CD14-positive monocyte (primary cell): ENCODE data around the gene FAM20C. TPM values are rescaled to one million over a fixed set of nuclear protein-coding genes. Genes with fewer than 3 reads are reported as not detected.
A peak's percentile ranks its signal among the peaks of the same experiment; 100 is the strongest.

ENCODE experiments used
- DNase-seq, 3 donors: peaks; one replicate each; pipeline ENCODE4 v3.0.0-alpha.2; 2011 to 2022
- H2AFZ ChIP-seq: 2 replicates; pipeline ENCODE4 v1.6.0; 2012; ENCODE audit warnings: mild to moderate bottlenecking, low read depth, low read length, inconsistent platforms; ENCODE audit not compliant: insufficient read depth, poor library complexity, severe bottlenecking
- H3K27ac ChIP-seq, 2 donors: 1 replicate in 1 of 2; 2 replicates in 1 of 2; pipeline ENCODE4 v1.5.1; 2012 to 2013; ENCODE audit warnings: low read length in 2 of 2, control low read depth in 1 of 2, inconsistent platforms in 1 of 2, low read depth in 1 of 2, mild to moderate bottlenecking in 1 of 2
- H3K27me3 ChIP-seq, 2 donors: one replicate each; pipeline versions ENCODE4 v1.6.0 to v1.6.1; 2011 to 2013; ENCODE audit warnings: low read length in 2 of 2; ENCODE audit not compliant: control insufficient read depth in 2 of 2, insufficient read depth in 2 of 2
- H3K36me3 ChIP-seq, 2 donors: replicated peaks in 1 of 2; 1 replicate in 1 of 2; 2 replicates in 1 of 2; pipeline versions ENCODE4 v1.5.1 to v1.6.1; 2012 to 2013; ENCODE audit warnings: low read length in 2 of 2, control low read depth in 1 of 2, inconsistent platforms in 1 of 2, mild to moderate bottlenecking in 1 of 2; ENCODE audit not compliant: insufficient read depth in 2 of 2, control insufficient read depth in 1 of 2
- H3K4me1 ChIP-seq, 2 donors: 1 replicate in 1 of 2; 2 replicates in 1 of 2; pipeline versions ENCODE4 v1.5.1 to v1.6.1; 2012 to 2013; ENCODE audit warnings: low read length in 2 of 2, control low read depth in 1 of 2, inconsistent platforms in 1 of 2, mild to moderate bottlenecking in 1 of 2, moderate library complexity in 1 of 2; ENCODE audit not compliant: insufficient read depth in 2 of 2, control insufficient read depth in 1 of 2
- H3K4me2 ChIP-seq: replicated peaks from 2 replicates; pipeline ENCODE3; 2012; ENCODE audit warnings: low read length, moderate library complexity, mild to moderate bottlenecking; ENCODE audit not compliant: poor library complexity, severe bottlenecking; ENCODE audit errors: extremely low read depth
- H3K4me3 ChIP-seq, 3 experiments: fragments of 200-600 bp in 1 of 3; sonication (generic) in 1 of 3; replicated peaks in 1 of 3; 1 replicate in 2 of 3; 2 replicates in 1 of 3; pipeline ENCODE4 v1.5.1; 2011 to 2013; ENCODE audit warnings: low read length in 3 of 3, mild to moderate bottlenecking in 3 of 3, control low read depth in 2 of 3, low read depth in 2 of 3, inconsistent platforms in 1 of 3, moderate library complexity in 1 of 3
- H3K79me2 ChIP-seq: 2 replicates; pipeline ENCODE4 v1.6.0; 2012; ENCODE audit warnings: mild to moderate bottlenecking, control low read depth, inconsistent platforms, low read length, moderate library complexity; ENCODE audit not compliant: insufficient read depth
- H3K9ac ChIP-seq: 2 replicates; pipeline ENCODE4 v1.6.0; 2017; ENCODE audit warnings: low read length, mild to moderate bottlenecking; ENCODE audit not compliant: insufficient read depth, poor library complexity, severe bottlenecking
- H3K9me3 ChIP-seq, 2 donors: replicated peaks in 1 of 2; 1 replicate in 1 of 2; 2 replicates in 1 of 2; pipeline versions ENCODE4 v1.5.1 to v1.6.1; 2012 to 2013; ENCODE audit warnings: low read length in 2 of 2, control low read depth in 1 of 2; ENCODE audit not compliant: control insufficient read depth in 1 of 2, insufficient read depth in 1 of 2
- H4K20me1 ChIP-seq: 2 replicates; pipeline ENCODE4 v1.6.0; 2012; ENCODE audit warnings: mild to moderate bottlenecking, low read length, control low read depth, moderate library complexity; ENCODE audit not compliant: insufficient read depth
- H3K27ac Mint-ChIP-seq, 7 donors: one replicate each; pipeline ENCODE4 v1.8.0; 2020; ENCODE audit warnings: mild to moderate bottlenecking in 7 of 7, mixed read lengths in 7 of 7, moderate library complexity in 6 of 7, inconsistent platforms in 2 of 7
- H3K27me3 Mint-ChIP-seq, 3 donors: one replicate each; pipeline ENCODE4 v1.8.0; 2021 to 2022; ENCODE audit warnings: low read depth in 3 of 3, mild to moderate bottlenecking in 3 of 3, mixed read lengths in 3 of 3, moderate library complexity in 3 of 3, inconsistent platforms in 1 of 3
- H3K36me3 Mint-ChIP-seq, 2 donors: one replicate each; pipeline ENCODE4 v1.8.0; 2020; ENCODE audit warnings: mixed read lengths in 2 of 2, inconsistent platforms in 1 of 2, mild to moderate bottlenecking in 1 of 2
- H3K4me1 Mint-ChIP-seq: one replicate; pipeline ENCODE4 v1.8.0; 2020; ENCODE audit warnings: mild to moderate bottlenecking, mixed read lengths
- H3K4me3 Mint-ChIP-seq, 2 donors: one replicate each; pipeline ENCODE4 v1.8.0; 2020; ENCODE audit warnings: mild to moderate bottlenecking in 2 of 2, mixed read lengths in 2 of 2, moderate library complexity in 1 of 2
- H3K9me3 Mint-ChIP-seq, 7 donors: one replicate each; pipeline ENCODE4 v1.8.0; 2020 to 2022; ENCODE audit warnings: mixed read lengths in 7 of 7, mild to moderate bottlenecking in 6 of 7, moderate library complexity in 6 of 7, inconsistent platforms in 2 of 7
- WGBS: methylation state at CpG from one replicate; pipeline ENCODE4 v1.1.5; 2013; ENCODE audit warnings: missing lambda C conversion rate; ENCODE audit not compliant: insufficient coverage; 5-methylcytosine and 5-hydroxymethylcytosine counted together
- intact Hi-C, 2 donors: fragments of 100-400 bp; cut with micrococcal nuclease; formaldehyde crosslinking; loops; one replicate each; pipeline versions ENCODE4 v1.15.0 to v1.15.1; 2023
- polyA plus RNA-seq, 3 donors: library from polyadenylated mRNA; depleted of rRNA in 1 of 3; unstranded in 2 of 3; stranded (reverse) in 1 of 3; fragments of 300-500 nt in 2 of 3; fragments of >200 nt in 1 of 3; fragmentation: Illumina TruSeq in 2 of 3; gene quantifications; 1 replicate in 2 of 3; 2 replicates in 1 of 3; pipeline ENCODE4 v1.2.3, GENCODE V29; 2012 to 2021
- TF ChIP-seq, protein P1 (sequence below): fragments of 200-600 bp; IDR thresholded peaks from one replicate; pipeline ENCODE4 v1.8.0; 2022; ENCODE audit warnings: antibody characterized with exemption, mild to moderate bottlenecking

The FAM20C gene
- polyA plus RNA-seq, 3 donors: 1.2 to 32.2 (median 1.5) TPM

DNA sequence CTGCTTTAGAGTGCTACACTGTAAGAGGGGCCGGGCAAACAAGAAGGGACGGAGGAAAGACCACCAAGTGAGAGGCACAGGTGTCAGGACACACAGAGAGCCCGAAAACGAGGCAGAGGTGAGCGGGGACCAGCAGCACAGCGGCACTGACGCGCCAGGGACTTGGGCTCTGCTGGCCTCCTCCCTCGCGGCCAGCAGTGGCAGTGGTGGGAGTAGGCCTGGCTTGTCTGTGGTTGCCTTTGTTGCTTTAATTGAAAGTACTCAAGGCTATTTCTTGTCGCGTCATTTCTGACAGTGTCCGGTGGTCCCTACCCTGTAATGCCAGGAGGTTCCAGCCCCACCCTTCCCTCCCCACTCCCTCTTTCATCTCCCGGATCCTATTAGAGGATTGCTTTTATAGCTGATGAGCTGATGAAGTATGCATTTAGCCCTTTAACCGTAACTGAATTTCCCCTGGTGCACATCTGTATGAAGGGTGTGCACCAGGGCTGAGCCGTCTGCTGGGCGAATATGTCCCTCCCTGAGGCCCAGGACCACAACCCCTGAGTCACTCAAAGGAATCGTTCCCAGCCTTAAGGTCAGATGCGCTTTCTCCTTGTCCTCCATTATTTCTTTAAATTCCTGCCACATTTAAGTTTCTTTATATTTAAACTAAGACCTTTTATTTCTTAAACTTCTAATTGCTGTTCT is 39.5 kb upstream of the FAM20C start:
- TF ChIP-seq, protein P1, sequence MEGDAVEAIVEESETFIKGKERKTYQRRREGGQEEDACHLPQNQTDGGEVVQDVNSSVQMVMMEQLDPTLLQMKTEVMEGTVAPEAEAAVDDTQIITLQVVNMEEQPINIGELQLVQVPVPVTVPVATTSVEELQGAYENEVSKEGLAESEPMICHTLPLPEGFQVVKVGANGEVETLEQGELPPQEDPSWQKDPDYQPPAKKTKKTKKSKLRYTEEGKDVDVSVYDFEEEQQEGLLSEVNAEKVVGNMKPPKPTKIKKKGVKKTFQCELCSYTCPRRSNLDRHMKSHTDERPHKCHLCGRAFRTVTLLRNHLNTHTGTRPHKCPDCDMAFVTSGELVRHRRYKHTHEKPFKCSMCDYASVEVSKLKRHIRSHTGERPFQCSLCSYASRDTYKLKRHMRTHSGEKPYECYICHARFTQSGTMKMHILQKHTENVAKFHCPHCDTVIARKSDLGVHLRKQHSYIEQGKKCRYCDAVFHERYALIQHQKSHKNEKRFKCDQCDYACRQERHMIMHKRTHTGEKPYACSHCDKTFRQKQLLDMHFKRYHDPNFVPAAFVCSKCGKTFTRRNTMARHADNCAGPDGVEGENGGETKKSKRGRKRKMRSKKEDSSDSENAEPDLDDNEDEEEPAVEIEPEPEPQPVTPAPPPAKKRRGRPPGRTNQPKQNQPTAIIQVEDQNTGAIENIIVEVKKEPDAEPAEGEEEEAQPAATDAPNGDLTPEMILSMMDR: no peak
- DNase-seq: no peak
- no peaks in the 10 kb centered on the region for H3K9me3 ChIP-seq
- intact Hi-C loops: loop anchor here (5.0 kb wide), 1 partner anchor 39 kb away; the partner anchor contains the start of gene FAM20C (in 2 of the 2)
- peak overlapping the region in 4 of 7 donors; percentile 36 to 100 (median 75) for H3K27ac Mint-ChIP-seq
- peaks cover 40% of the 10 kb centered on the region for H3K4me1 Mint-ChIP-seq
- H3K27me3 ChIP-seq: no peaks in the 10 kb centered on the region
- H3K36me3 Mint-ChIP-seq: peaks cover 20 to 33% of the 10 kb centered on the region in 2 donors
- H3K4me3 Mint-ChIP-seq: no peak overlapping the region
- no peaks in the 10 kb centered on the region for H3K27me3 Mint-ChIP-seq
- 95% methylated on average over 9 of the region's 19 CpGs for WGBS
- H4K20me1 ChIP-seq: no peaks in the 10 kb centered on the region
- H3K4me3 ChIP-seq: no peak overlapping the region
- H3K36me3 ChIP-seq: peaks cover 13 to 20% of the 10 kb centered on the region in 2 donors
- no peak overlapping the region for H3K9ac ChIP-seq
- H3K79me2 ChIP-seq: peaks cover 35% of the 10 kb centered on the region
- no peak overlapping the region for H2AFZ ChIP-seq
- no peak overlapping the region for H3K27ac ChIP-seq
- H3K4me2 ChIP-seq: no peak overlapping the region
- peaks cover 32 to 37% of the 10 kb centered on the region in 2 donors for H3K4me1 ChIP-seq
- H3K9me3 Mint-ChIP-seq: no peaks in the 10 kb centered on the region

DNA sequence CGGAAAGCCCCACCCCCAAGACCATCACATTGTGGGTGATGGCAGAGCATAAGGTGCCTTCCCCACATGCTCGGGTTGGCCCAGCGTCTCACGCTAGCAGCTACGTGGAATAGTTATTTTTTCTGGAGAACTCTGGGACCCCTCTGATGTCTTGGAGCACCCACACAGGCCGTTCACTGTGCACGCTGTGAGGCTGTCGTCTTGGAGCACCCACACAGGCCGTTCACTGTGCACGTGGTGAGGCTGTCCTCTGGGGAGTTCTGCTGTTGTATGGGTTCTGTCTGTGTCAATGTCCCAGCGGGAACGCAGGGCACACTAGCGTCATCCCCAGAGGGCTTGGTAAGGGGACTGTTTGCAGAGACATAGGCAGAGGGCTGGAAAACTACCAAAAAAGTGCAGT is 38.8 kb upstream of the FAM20C start:
- Histone ChIP-seq H3K27ac (no peak overlapping the region), H3K27me3 (no peaks in the 10 kb centered on the region), H3K79me2 (peaks cover 35% of the 10 kb centered on the region), H4K20me1 (no peaks in the 10 kb centered on the region), H3K36me3 (peaks cover 13 to 20% of the 10 kb centered on the region in 2 donors), H3K4me3 (no peak overlapping the region), H3K4me2 (no peak overlapping the region), H2AFZ (no peak overlapping the region), H3K4me1 (peaks cover 29 to 34% of the 10 kb centered on the region in 2 donors), H3K9me3 (no peaks in the 10 kb centered on the region), H3K9ac (no peak overlapping the region)
- Mint-ChIP-seq H3K4me3 (no peak overlapping the region), H3K27ac (peak overlapping the region in 1 of 7 donors; percentile 67), H3K36me3 (peaks cover 20 to 33% of the 10 kb centered on the region in 2 donors), H3K9me3 (no peaks in the 10 kb centered on the region), H3K27me3 (no peaks in the 10 kb centered on the region), H3K4me1 (peaks cover 38% of the 10 kb centered on the region)
- no peak for DNase-seq
- intact Hi-C loops: loop anchor here (5.0 kb wide), 1 partner anchor 39 kb away; the partner anchor contains the start of gene FAM20C (in 2 of the 2)
- TF ChIP-seq, protein P1: no peak
- 100% methylated on average over 11 of the region's 13 CpGs for WGBS
